ENCODE measurements around the gene PNPLA2.

PNPLA2 gene

GRCh38 chr11:846496-847098, 27.9 kb downstream of the PNPLA2 start:
- DNase-seq = no peak

GRCh38 chr11:847876-848275, 29.2 kb downstream of the PNPLA2 start:
- DNase-seq = no peak

GRCh38 chr11:848380-848931, 29.7 kb downstream of the PNPLA2 start:
- no peak for DNase-seq

GRCh38 chr11:849104-849824, 30.6 kb downstream of the PNPLA2 start:
- no peak for DNase-seq

GRCh38 chr11:849951-850774, 31.4 kb downstream of the PNPLA2 start:
- DNase-seq = no peak

- no peak for DNase-seq
Observed at GRCh38 chr11:850775-851763, 32.4 kb downstream of the PNPLA2 start.

- DNase-seq = no peak
Observed at GRCh38 chr11:852762-853161, 34.0 kb downstream of the PNPLA2 start.

- DNase-seq = no peak
Observed at GRCh38 chr11:853682-854448, 35.2 kb downstream of the PNPLA2 start.

GRCh38 chr11:854601-855329, 36.1 kb downstream of the PNPLA2 start:
- DNase-seq = no peak

- no peak for DNase-seq
Observed at GRCh38 chr11:855330-855674, 36.6 kb downstream of the PNPLA2 start.

GRCh38 chr11:855796-856195, 37.1 kb downstream of the PNPLA2 start:
- no peak for DNase-seq

- no peak for DNase-seq
Observed at GRCh38 chr11:856397-856796, 37.7 kb downstream of the PNPLA2 start.

- DNase-seq = no peak
Observed at GRCh38 chr11:858053-858761, 39.5 kb downstream of the PNPLA2 start.

- no peak for DNase-seq
Observed at GRCh38 chr11:858762-859339, 40.1 kb downstream of the PNPLA2 start.

- DNase-seq = no peak
Observed at GRCh38 chr11:859394-860131, 40.8 kb downstream of the PNPLA2 start.

- DNase-seq = no peak
Observed at GRCh38 chr11:860234-861104, 41.8 kb downstream of the PNPLA2 start.

GRCh38 chr11:861105-861479, 42.4 kb downstream of the PNPLA2 start:
- DNase-seq = no peak

GRCh38 chr11:862081-862661, 43.5 kb downstream of the PNPLA2 start:
- no peak for DNase-seq

Data from SHP77 treated with DMSO at 0.1 percent for 48 hours (cell line).